ENCODE results near the gene SHH.

- TF ChIP-seq, protein P1, sequence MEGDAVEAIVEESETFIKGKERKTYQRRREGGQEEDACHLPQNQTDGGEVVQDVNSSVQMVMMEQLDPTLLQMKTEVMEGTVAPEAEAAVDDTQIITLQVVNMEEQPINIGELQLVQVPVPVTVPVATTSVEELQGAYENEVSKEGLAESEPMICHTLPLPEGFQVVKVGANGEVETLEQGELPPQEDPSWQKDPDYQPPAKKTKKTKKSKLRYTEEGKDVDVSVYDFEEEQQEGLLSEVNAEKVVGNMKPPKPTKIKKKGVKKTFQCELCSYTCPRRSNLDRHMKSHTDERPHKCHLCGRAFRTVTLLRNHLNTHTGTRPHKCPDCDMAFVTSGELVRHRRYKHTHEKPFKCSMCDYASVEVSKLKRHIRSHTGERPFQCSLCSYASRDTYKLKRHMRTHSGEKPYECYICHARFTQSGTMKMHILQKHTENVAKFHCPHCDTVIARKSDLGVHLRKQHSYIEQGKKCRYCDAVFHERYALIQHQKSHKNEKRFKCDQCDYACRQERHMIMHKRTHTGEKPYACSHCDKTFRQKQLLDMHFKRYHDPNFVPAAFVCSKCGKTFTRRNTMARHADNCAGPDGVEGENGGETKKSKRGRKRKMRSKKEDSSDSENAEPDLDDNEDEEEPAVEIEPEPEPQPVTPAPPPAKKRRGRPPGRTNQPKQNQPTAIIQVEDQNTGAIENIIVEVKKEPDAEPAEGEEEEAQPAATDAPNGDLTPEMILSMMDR (conservative IDR thresholded peaks at IDR 0.05; ENCODE audit: low read depth, low read length) = no peak
- TF ChIP-seq EZH2 (IDR thresholded peaks at IDR 0.05; ENCODE audit: borderline replicate concordance, low read depth, low read length, poor library complexity, severe bottlenecking) = no peak
Observed at GRCh38 chr7:155825336-155825735, 13.1 kb upstream of the SHH start.
